ENCODE measurements around the gene PIGC.

Gene PIGC

GRCh38 chr1:172450524-172450885 is 6.6 kb upstream of the PIGC start:
- no peak for DNase-seq (ENCODE audit: extremely low read depth, insufficient read length)
- Histone ChIP-seq H3K4me3 (replicated peaks; ENCODE audit: low read depth, low read length) (no peak overlapping the region), H3K36me3 (ENCODE audit: control insufficient read depth, insufficient read depth, low read length) (no peaks in the 10 kb centered on the region; the same call in 1 of the 2 replicates), H3K27me3 (replicated peaks; ENCODE audit: control insufficient read depth, insufficient read depth, low read length) (no peaks in the 10 kb centered on the region)
- TF ChIP-seq CTCF (IDR thresholded peaks at IDR 0.05; ENCODE audit: insufficient read depth, low read length, poor library complexity, severe bottlenecking) = no peak

- peak; percentile 86 for TF ChIP-seq CTCF (IDR thresholded peaks at IDR 0.05; ENCODE audit: insufficient read depth, low read length, poor library complexity, severe bottlenecking)
- Histone ChIP-seq H3K27me3 (replicated peaks; ENCODE audit: control insufficient read depth, insufficient read depth, low read length) (no peaks in the 10 kb centered on the region), H3K36me3 (ENCODE audit: control insufficient read depth, insufficient read depth, low read length) (no peaks in the 10 kb centered on the region; the same call in 1 of the 2 replicates), H3K4me3 (replicated peaks; ENCODE audit: low read depth, low read length) (no peak overlapping the region)
- peak; percentile 36 for DNase-seq (ENCODE audit: extremely low read depth, insufficient read length)
These were observed 6.0 kb upstream of the PIGC start for GRCh38 chr1:172449585-172450523.

- no peaks in the 10 kb centered on the region for H3K27me3 ChIP-seq (replicated peaks; ENCODE audit: control insufficient read depth, insufficient read depth, low read length)
- no peak for TF ChIP-seq CTCF (IDR thresholded peaks at IDR 0.05; ENCODE audit: insufficient read depth, low read length, poor library complexity, severe bottlenecking)
- no peak overlapping the region for H3K4me3 ChIP-seq (replicated peaks; ENCODE audit: low read depth, low read length)
- no peaks in the 10 kb centered on the region; the same call in 1 of the 2 replicates for H3K36me3 ChIP-seq (ENCODE audit: control insufficient read depth, insufficient read depth, low read length)
- DNase-seq (ENCODE audit: extremely low read depth, insufficient read length) = no peak
These were observed 5.2 kb upstream of the PIGC start for GRCh38 chr1:172448995-172449584.

GRCh38 chr1:172447641-172448040 is 3.8 kb upstream of the PIGC start:
- Histone ChIP-seq H3K4me3 (replicated peaks; ENCODE audit: low read depth, low read length) (no peak overlapping the region), H3K36me3 (ENCODE audit: control insufficient read depth, insufficient read depth, low read length) (no peaks in the 10 kb centered on the region; the same call in 1 of the 2 replicates), H3K27me3 (replicated peaks; ENCODE audit: control insufficient read depth, insufficient read depth, low read length) (no peaks in the 10 kb centered on the region)
- TF ChIP-seq CTCF (IDR thresholded peaks at IDR 0.05; ENCODE audit: insufficient read depth, low read length, poor library complexity, severe bottlenecking) = no peak
- no peak for DNase-seq (ENCODE audit: extremely low read depth, insufficient read length)

GRCh38 chr1:172446547-172446946 is 2.7 kb upstream of the PIGC start:
- DNase-seq (ENCODE audit: extremely low read depth, insufficient read length) = no peak
- H3K4me3 ChIP-seq (replicated peaks; ENCODE audit: low read depth, low read length) = no peak overlapping the region
- H3K36me3 ChIP-seq (ENCODE audit: control insufficient read depth, insufficient read depth, low read length) = no peaks in the 10 kb centered on the region; the same call in none of the 2 replicates
- H3K27me3 ChIP-seq (replicated peaks; ENCODE audit: control insufficient read depth, insufficient read depth, low read length) = no peaks in the 10 kb centered on the region
- no peak for TF ChIP-seq CTCF (IDR thresholded peaks at IDR 0.05; ENCODE audit: insufficient read depth, low read length, poor library complexity, severe bottlenecking)

Data from GM06990 (cell line).